Glutamatergic neuron (in vitro differentiated cells): ENCODE results near the gene USP9Y. TPM values are rescaled to one million over a fixed set of nuclear protein-coding genes. Genes with fewer than 3 reads are reported as not detected.

Experiments used
- DNase-seq: peaks from one replicate; pipeline ENCODE4 v3.0.0; 2022
- H3K27ac Mint-ChIP-seq: one replicate; pipeline ENCODE4 v1.8.0; 2020; ENCODE audit warnings: mild to moderate bottlenecking, mixed read lengths, inconsistent platforms; ENCODE audit not compliant: unreplicated experiment
- H3K27me3 Mint-ChIP-seq: one replicate; pipeline ENCODE4 v1.8.0; 2020; ENCODE audit warnings: mild to moderate bottlenecking, moderate library complexity, mixed read lengths, inconsistent platforms; ENCODE audit not compliant: unreplicated experiment
- H3K36me3 Mint-ChIP-seq: one replicate; pipeline ENCODE4 v1.8.0; 2020; ENCODE audit warnings: mild to moderate bottlenecking, mixed read lengths, inconsistent platforms; ENCODE audit not compliant: unreplicated experiment
- H3K4me1 Mint-ChIP-seq: one replicate; pipeline ENCODE4 v1.8.0; 2020; ENCODE audit warnings: mild to moderate bottlenecking, low read depth, mixed read lengths, inconsistent platforms; ENCODE audit not compliant: unreplicated experiment
- H3K4me3 Mint-ChIP-seq: one replicate; pipeline ENCODE4 v1.8.0; 2020; ENCODE audit warnings: mild to moderate bottlenecking, mixed read lengths, inconsistent platforms; ENCODE audit not compliant: unreplicated experiment
- H3K9me3 Mint-ChIP-seq: one replicate; pipeline ENCODE4 v1.8.0; 2020; ENCODE audit warnings: mild to moderate bottlenecking, moderate library complexity, mixed read lengths, inconsistent platforms; ENCODE audit not compliant: unreplicated experiment
- CTCF ChIP-seq: fragments of 200-600 bp; sonication (generic); IDR thresholded peaks from one replicate; pipeline ENCODE4 v1.5.0; 2021; ENCODE audit not compliant: partially characterized antibody, unreplicated experiment
- total RNA-seq: library from RNA; stranded (reverse); fragmentation: NEBNext Ultra II Directional; extraction: Animal tissue kit (Norgen Biotek cat#: 25700); gene quantifications from one replicate; pipeline ENCODE4 v1.2.1, GENCODE V29; 2021; ENCODE audit not compliant: unreplicated experiment

Gene USP9Y
- total RNA-seq, 1 donor from 2014 or later: 50.3 TPM

GRCh38 chrY:12678111-12678510 is 22.9 kb upstream of the USP9Y start:
- no peak for DNase-seq
- peaks cover 5% of the 10 kb centered on the region for H3K36me3 Mint-ChIP-seq
- H3K27ac Mint-ChIP-seq: no peak overlapping the region
- H3K4me1 Mint-ChIP-seq: no peaks in the 10 kb centered on the region
- H3K27me3 Mint-ChIP-seq: peaks cover 2% of the 10 kb centered on the region
- TF ChIP-seq CTCF: no peak
- no peaks in the 10 kb centered on the region for H3K9me3 Mint-ChIP-seq
- no peak overlapping the region for H3K4me3 Mint-ChIP-seq

DNA sequence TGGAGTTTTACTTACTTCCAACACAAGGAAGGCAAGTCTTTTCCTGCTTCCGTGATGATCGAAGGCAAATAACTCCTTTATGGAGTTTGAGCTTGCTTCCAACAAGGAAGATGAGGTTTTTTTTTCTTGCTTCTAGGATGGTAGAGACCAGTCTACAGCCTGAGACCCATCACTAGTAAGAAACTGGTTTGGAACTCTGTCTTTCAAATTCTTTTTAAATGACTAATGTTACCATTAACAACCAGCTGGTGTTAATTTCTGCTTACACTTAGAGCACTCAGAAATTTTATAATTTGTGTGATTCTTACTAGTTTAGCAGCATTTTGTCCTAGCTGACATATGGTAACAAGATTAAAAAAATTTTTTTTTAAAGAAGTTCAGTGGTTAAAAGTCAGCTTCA is 19.5 kb upstream of the USP9Y start:
- no peaks in the 10 kb centered on the region for H3K4me1 Mint-ChIP-seq
- H3K4me3 Mint-ChIP-seq: no peak overlapping the region
- H3K27ac Mint-ChIP-seq: peak overlapping the region; percentile 39

DNA sequence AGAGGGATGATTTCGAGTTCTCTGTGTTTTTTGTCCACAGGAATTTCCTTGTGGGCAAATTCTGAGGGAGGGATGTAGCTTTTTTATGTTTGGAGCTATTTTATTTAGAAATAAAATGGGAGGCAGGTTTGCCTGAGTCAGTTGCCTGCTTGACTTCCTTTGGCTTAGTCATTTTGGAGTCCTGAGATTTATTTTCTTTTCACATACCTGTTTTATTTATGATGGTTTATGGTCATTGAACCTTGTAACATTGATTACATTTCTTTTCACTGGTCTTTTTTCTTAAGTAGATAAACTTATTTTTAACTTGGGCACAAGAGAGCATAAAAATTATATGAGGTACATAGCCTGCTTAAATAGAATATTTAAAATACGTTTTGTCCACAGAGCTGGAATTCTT is 12.7 kb upstream of the USP9Y start:
- Mint-ChIP-seq H3K9me3 (peaks cover under 1% of the 10 kb centered on the region), H3K27me3 (no peaks in the 10 kb centered on the region), H3K36me3 (peaks cover 15% of the 10 kb centered on the region), H3K4me1 (no peaks in the 10 kb centered on the region), H3K4me3 (no peak overlapping the region), H3K27ac (no peak overlapping the region)
- no peak for DNase-seq
- TF ChIP-seq CTCF: no peak

More for the DNA sequence above, 19.5 kb upstream of the USP9Y start:
- Mint-ChIP-seq H3K9me3 (no peaks in the 10 kb centered on the region), H3K36me3 (peaks cover 4% of the 10 kb centered on the region), H3K27me3 (peaks cover 2% of the 10 kb centered on the region)
- no peak for DNase-seq
- TF ChIP-seq CTCF: no peak

- no peak overlapping the region for H3K27ac Mint-ChIP-seq
- no peak overlapping the region for H3K4me3 Mint-ChIP-seq
- H3K27me3 Mint-ChIP-seq: no peaks in the 10 kb centered on the region
- no peaks in the 10 kb centered on the region for H3K36me3 Mint-ChIP-seq
- H3K9me3 Mint-ChIP-seq: no peaks in the 10 kb centered on the region
- DNase-seq: no peak
- no peaks in the 10 kb centered on the region for H3K4me1 Mint-ChIP-seq
- TF ChIP-seq CTCF: no peak
Measured at GRCh38 chrY:12700087-12700486, 944 bp upstream of the USP9Y start.

- H3K4me1 Mint-ChIP-seq: no peaks in the 10 kb centered on the region
Measured at GRCh38 chrY:12702174-12702573, 1.1 kb downstream of the USP9Y start.

More at GRCh38 chrY:12702174-12702573, 1.1 kb downstream of the USP9Y start:
- no peak for DNase-seq
- no peaks in the 10 kb centered on the region for H3K36me3 Mint-ChIP-seq
- H3K9me3 Mint-ChIP-seq: no peaks in the 10 kb centered on the region
- no peak for TF ChIP-seq CTCF
- H3K4me3 Mint-ChIP-seq: no peak overlapping the region
- no peaks in the 10 kb centered on the region for H3K27me3 Mint-ChIP-seq
- H3K27ac Mint-ChIP-seq: no peak overlapping the region
